8988T (cell line): ENCODE results near the gene BICD1.
"Not testable (repeated sequence)": the region's sequence is repeated elsewhere in the genome, so short reads cannot be mapped to it uniquely, and the experiment has no call there.

Experiments
- DNase-seq: peaks from one replicate; pipeline ENCODE4 v3.0.0; 2011

The BICD1 gene

GRCh38 chr12:32146074-32146873, 39.6 kb downstream of the BICD1 start:
- DNase-seq: no peak

GRCh38 chr12:32148372-32148771, 41.7 kb downstream of the BICD1 start:
- DNase-seq: no peak

GRCh38 chr12:32149489-32149888, 42.8 kb downstream of the BICD1 start:
- no peak for DNase-seq

GRCh38 chr12:32151086-32151485, 44.4 kb downstream of the BICD1 start:
- no peak for DNase-seq

GRCh38 chr12:32151552-32151951, 44.9 kb downstream of the BICD1 start:
- no peak for DNase-seq

- no peak for DNase-seq
Measured at GRCh38 chr12:32155041-32155440, 48.4 kb downstream of the BICD1 start.

- DNase-seq: no peak
Measured at GRCh38 chr12:32155961-32156529, 49.4 kb downstream of the BICD1 start.

- no peak for DNase-seq
Measured at GRCh38 chr12:32158525-32158924, 51.9 kb downstream of the BICD1 start.

GRCh38 chr12:32159381-32159780, 52.7 kb downstream of the BICD1 start:
- no peak for DNase-seq

- no peak for DNase-seq
Measured at GRCh38 chr12:32159925-32160324, 53.3 kb downstream of the BICD1 start.

- DNase-seq: no peak
Measured at GRCh38 chr12:32161058-32161457, 54.4 kb downstream of the BICD1 start.

- DNase-seq: no peak
Measured at GRCh38 chr12:32163596-32163995, 56.9 kb downstream of the BICD1 start.

- DNase-seq: no peak
Measured at GRCh38 chr12:32166510-32166909, 59.9 kb downstream of the BICD1 start.

GRCh38 chr12:32170437-32170998, 63.9 kb downstream of the BICD1 start:
- DNase-seq: no peak

- no peak for DNase-seq
Measured at GRCh38 chr12:32171211-32171610, 64.6 kb downstream of the BICD1 start.

GRCh38 chr12:32176606-32177005, 70.0 kb downstream of the BICD1 start:
- DNase-seq: no peak

GRCh38 chr12:32178341-32179010, 71.8 kb downstream of the BICD1 start:
- DNase-seq: no peak

GRCh38 chr12:32179011-32179395, 72.4 kb downstream of the BICD1 start:
- DNase-seq: no peak

GRCh38 chr12:32181498-32182175, 75.0 kb downstream of the BICD1 start:
- no peak for DNase-seq

- DNase-seq: no peak
Measured at GRCh38 chr12:32183650-32184049, 77.0 kb downstream of the BICD1 start.

GRCh38 chr12:32187127-32187526, 80.5 kb downstream of the BICD1 start:
- DNase-seq: not testable (repeated sequence)

GRCh38 chr12:32191445-32191844, 84.8 kb downstream of the BICD1 start:
- DNase-seq: no peak
